CD4-positive, alpha-beta memory T cell (primary cell): ENCODE data around the gene CEP131. TPM values are rescaled to one million over a fixed set of nuclear protein-coding genes. Genes with fewer than 3 reads are reported as not detected.
A peak's percentile ranks its signal among the peaks of the same experiment; 100 is the strongest.

Source experiments
- CTCF ChIA-PET: fragments of 350-600 bp; sonication (Branson Sonifier 250); formaldehyde crosslinking; loops from one replicate; lab custom pipeline; 2021; ENCODE audit warnings: inconsistent platforms; ENCODE audit not compliant: partially characterized antibody; lab: Charles Lee
- POLR2A ChIA-PET: fragments of 350-600 bp; sonication (Branson Sonifier 250); formaldehyde crosslinking; loops from one replicate; lab custom pipeline; 2021; ENCODE audit not compliant: partially characterized antibody; lab: Charles Lee
- DNase-seq, 5 donors: peaks; one replicate each; pipeline versions ENCODE4 v3.0.0 to v3.0.0-alpha.2; 2020 to 2022; ENCODE audit warnings: mixed read lengths in 1 of 5
- H3K27ac ChIP-seq: one replicate; pipeline ENCODE4 v1.7.0; 2013; ENCODE audit warnings: low read depth, low read length
- H3K27me3 ChIP-seq: 2 replicates; pipeline ENCODE4 v1.7.0; 2013; ENCODE audit warnings: mild to moderate bottlenecking, low read length, moderate library complexity; ENCODE audit not compliant: insufficient read depth
- H3K36me3 ChIP-seq: 2 replicates; pipeline ENCODE4 v1.7.0; 2013; ENCODE audit warnings: mild to moderate bottlenecking, low read length, moderate library complexity; ENCODE audit not compliant: insufficient read depth
- H3K4me1 ChIP-seq: 2 replicates; pipeline ENCODE4 v1.7.0; 2013; ENCODE audit warnings: mild to moderate bottlenecking, low read length, moderate library complexity; ENCODE audit not compliant: insufficient read depth
- H3K4me3 ChIP-seq, 2 donors: one replicate each; pipeline ENCODE4 v1.7.0; 2013; ENCODE audit warnings: low read length in 2 of 2, mild to moderate bottlenecking in 1 of 2
- H3K9me3 ChIP-seq, 2 donors: one replicate each; pipeline ENCODE4 v1.7.0; 2013; ENCODE audit warnings: low read length in 2 of 2, control low read depth in 1 of 2; ENCODE audit not compliant: control insufficient read depth in 1 of 2
- H3K27ac Mint-ChIP-seq, 7 donors: one replicate each; pipeline ENCODE4 v1.8.0; 2020 to 2021; ENCODE audit warnings: mixed read lengths in 7 of 7, mild to moderate bottlenecking in 6 of 7, inconsistent platforms in 3 of 7, moderate library complexity in 3 of 7
- H3K27me3 Mint-ChIP-seq, 2 donors: one replicate each; pipeline ENCODE4 v1.8.0; 2020 to 2021; ENCODE audit warnings: mixed read lengths in 2 of 2
- H3K36me3 Mint-ChIP-seq, 2 donors: one replicate each; pipeline ENCODE4 v1.8.0; 2020 to 2021; ENCODE audit warnings: mixed read lengths in 2 of 2, inconsistent platforms in 1 of 2, mild to moderate bottlenecking in 1 of 2
- H3K4me1 Mint-ChIP-seq, 4 donors: one replicate each; pipeline ENCODE4 v1.8.0; 2020 to 2021; ENCODE audit warnings: mixed read lengths in 4 of 4, mild to moderate bottlenecking in 1 of 4
- H3K4me3 Mint-ChIP-seq, 8 donors: one replicate each; pipeline ENCODE4 v1.8.0; 2020 to 2021; ENCODE audit warnings: mixed read lengths in 8 of 8, mild to moderate bottlenecking in 7 of 8, moderate library complexity in 6 of 8, inconsistent platforms in 3 of 8
- H3K9me3 Mint-ChIP-seq, 8 donors: one replicate each; pipeline ENCODE4 v1.8.0; 2020 to 2021; ENCODE audit warnings: mixed read lengths in 8 of 8, mild to moderate bottlenecking in 5 of 8, inconsistent platforms in 3 of 8, moderate library complexity in 1 of 8
- intact Hi-C: fragments of 100-400 bp; cut with micrococcal nuclease; formaldehyde crosslinking; loops from one replicate; pipeline ENCODE4 v1.15.1; 2023
- polyA plus RNA-seq, 2 donors: library from polyadenylated mRNA; unstranded; fragments of 300-500 nt; fragmentation: Illumina TruSeq; gene quantifications; one replicate each; pipeline ENCODE4 v1.2.3, GENCODE V29; 2021
- total RNA-seq, 2 experiments: library from RNA; stranded (reverse); gene quantifications; one replicate each; pipeline ENCODE4 v1.2.3, GENCODE V29; 2021

Gene CEP131
- total and polyA plus RNA-seq, 4 experiments from 2014 or later, result 1.7 to 10.5 (median 6.7) TPM

- no peak overlapping the region for H3K27ac Mint-ChIP-seq
- no peaks in the 10 kb centered on the region for H3K27me3 ChIP-seq
- H3K4me1 ChIP-seq, result no peaks in the 10 kb centered on the region
- POLR2A ChIA-PET, result no interaction called here
- peak in 1 of 5 donors; percentile 31 for DNase-seq
- intact Hi-C loops, result no loop called here
- H3K4me3 Mint-ChIP-seq, result no peak overlapping the region
- H3K27me3 Mint-ChIP-seq, result no peaks in the 10 kb centered on the region
- H3K36me3 Mint-ChIP-seq, result no peaks in the 10 kb centered on the region
- no peaks in the 10 kb centered on the region for H3K9me3 ChIP-seq
- no peaks in the 10 kb centered on the region for H3K9me3 Mint-ChIP-seq
- H3K27ac ChIP-seq, result no peak overlapping the region
- H3K36me3 ChIP-seq, result no peaks in the 10 kb centered on the region
- H3K4me3 ChIP-seq, result no peak overlapping the region
- no peaks in the 10 kb centered on the region for H3K4me1 Mint-ChIP-seq
- CTCF ChIA-PET, result no interaction called here
These were observed 21.8 kb downstream of the CEP131 start for GRCh38 chr17:81200695-81201580.

- Histone ChIP-seq H3K4me3 (no peak overlapping the region), H3K27me3 (no peaks in the 10 kb centered on the region), H3K27ac (no peak overlapping the region), H3K9me3 (no peaks in the 10 kb centered on the region), H3K4me1 (no peaks in the 10 kb centered on the region), H3K36me3 (no peaks in the 10 kb centered on the region)
- CTCF ChIA-PET, result no interaction called here
- intact Hi-C loops, result no loop called here
- DNase-seq, result no peak
- Mint-ChIP-seq H3K36me3 (no peaks in the 10 kb centered on the region), H3K27me3 (no peaks in the 10 kb centered on the region), H3K27ac (no peak overlapping the region), H3K4me1 (no peaks in the 10 kb centered on the region), H3K4me3 (no peak overlapping the region), H3K9me3 (no peaks in the 10 kb centered on the region)
- POLR2A ChIA-PET, result no interaction called here
These were observed 22.6 kb downstream of the CEP131 start for GRCh38 chr17:81200201-81200600.

- H3K36me3 ChIP-seq, result no peaks in the 10 kb centered on the region
- no peaks in the 10 kb centered on the region for H3K27me3 ChIP-seq
- H3K9me3 Mint-ChIP-seq, result no peaks in the 10 kb centered on the region
- no peak overlapping the region for H3K27ac ChIP-seq
- no peak overlapping the region for H3K27ac Mint-ChIP-seq
- H3K4me3 Mint-ChIP-seq, result no peak overlapping the region
- H3K27me3 Mint-ChIP-seq, result no peaks in the 10 kb centered on the region
- POLR2A ChIA-PET, result no interaction called here
- no peak overlapping the region for H3K4me3 ChIP-seq
- H3K4me1 Mint-ChIP-seq, result no peaks in the 10 kb centered on the region
- intact Hi-C loops, result no loop called here
- no peaks in the 10 kb centered on the region for H3K4me1 ChIP-seq
- no peaks in the 10 kb centered on the region for H3K36me3 Mint-ChIP-seq
- H3K9me3 ChIP-seq, result no peaks in the 10 kb centered on the region
- DNase-seq, result peak in 1 of 5 donors; percentile 20
- CTCF ChIA-PET, result no interaction called here
These were observed 23.3 kb downstream of the CEP131 start for GRCh38 chr17:81199482-81199830.

GRCh38 chr17:81198826-81199481, 23.8 kb downstream of the CEP131 start:
- Mint-ChIP-seq H3K4me3 (no peak overlapping the region), H3K36me3 (no peaks in the 10 kb centered on the region), H3K4me1 (no peaks in the 10 kb centered on the region), H3K9me3 (no peaks in the 10 kb centered on the region), H3K27me3 (no peaks in the 10 kb centered on the region), H3K27ac (no peak overlapping the region)
- ChIA-PET POLR2A (no interaction called here), CTCF (no interaction called here)
- Histone ChIP-seq H3K9me3 (no peaks in the 10 kb centered on the region), H3K4me1 (no peaks in the 10 kb centered on the region), H3K27ac (no peak overlapping the region), H3K27me3 (no peaks in the 10 kb centered on the region), H3K4me3 (no peak overlapping the region), H3K36me3 (no peaks in the 10 kb centered on the region)
- peak in 1 of 5 donors; percentile 19 for DNase-seq
- intact Hi-C loops, result no loop called here

- H3K27ac Mint-ChIP-seq, result no peak overlapping the region
- Histone ChIP-seq H3K9me3 (no peaks in the 10 kb centered on the region), H3K27me3 (no peaks in the 10 kb centered on the region), H3K4me3 (no peak overlapping the region), H3K27ac (no peak overlapping the region), H3K36me3 (no peaks in the 10 kb centered on the region), H3K4me1 (no peaks in the 10 kb centered on the region)
- no peak for DNase-seq
- no peaks in the 10 kb centered on the region for H3K36me3 Mint-ChIP-seq
- no peaks in the 10 kb centered on the region for H3K27me3 Mint-ChIP-seq
- intact Hi-C loops, result no loop called here
- ChIA-PET POLR2A (no interaction called here), CTCF (no interaction called here)
- no peak overlapping the region for H3K4me3 Mint-ChIP-seq
- H3K4me1 Mint-ChIP-seq, result no peaks in the 10 kb centered on the region
- H3K9me3 Mint-ChIP-seq, result no peaks in the 10 kb centered on the region
These were observed 24.8 kb downstream of the CEP131 start for GRCh38 chr17:81197831-81198490.

- H3K4me1 Mint-ChIP-seq, result no peaks in the 10 kb centered on the region
- Histone ChIP-seq H3K36me3 (no peaks in the 10 kb centered on the region), H3K4me1 (no peaks in the 10 kb centered on the region), H3K4me3 (no peak overlapping the region), H3K9me3 (no peaks in the 10 kb centered on the region), H3K27me3 (no peaks in the 10 kb centered on the region), H3K27ac (no peak overlapping the region)
- CTCF ChIA-PET, result no interaction called here
- H3K36me3 Mint-ChIP-seq, result no peaks in the 10 kb centered on the region
- POLR2A ChIA-PET, result no interaction called here
- H3K4me3 Mint-ChIP-seq, result no peak overlapping the region
- H3K27ac Mint-ChIP-seq, result no peak overlapping the region
- DNase-seq, result no peak
- intact Hi-C loops, result no loop called here
- H3K27me3 Mint-ChIP-seq, result no peaks in the 10 kb centered on the region
- no peaks in the 10 kb centered on the region for H3K9me3 Mint-ChIP-seq
These were observed 25.4 kb downstream of the CEP131 start for GRCh38 chr17:81197409-81197795.
